ENCODE measurements around the gene GLIS1.

DNA sequence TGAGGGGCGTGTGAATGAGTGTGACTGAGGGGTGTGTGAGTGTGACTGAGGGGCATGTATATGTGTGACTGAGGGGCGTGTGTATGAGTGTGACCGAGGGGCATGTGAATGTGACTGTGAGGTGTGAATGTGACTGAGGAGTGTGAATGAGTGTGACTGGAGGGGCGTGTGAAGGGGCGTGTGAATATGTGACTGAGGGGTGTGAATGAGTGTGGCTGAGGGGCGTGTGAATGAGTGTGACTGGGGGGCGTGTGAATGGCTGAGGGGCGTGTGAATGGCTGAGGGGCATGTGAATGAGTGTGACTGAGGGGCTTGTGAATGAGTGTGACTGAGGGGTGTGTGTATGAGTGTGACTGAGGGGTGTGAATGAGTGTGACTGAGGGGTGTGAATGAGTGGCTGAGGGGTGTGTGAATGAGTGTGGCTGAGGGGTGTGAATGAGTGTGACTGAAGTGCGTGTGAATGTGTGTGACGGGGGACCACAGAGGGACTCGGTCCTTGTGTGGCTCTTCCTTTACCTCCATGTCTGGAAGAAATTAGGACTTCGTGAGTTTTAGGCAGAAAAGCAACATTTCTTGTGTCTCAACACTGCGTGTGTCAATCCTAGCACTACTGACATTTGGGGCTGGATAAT is 105.8 kb downstream of the GLIS1 start:
- TF ChIP-seq, protein P1, sequence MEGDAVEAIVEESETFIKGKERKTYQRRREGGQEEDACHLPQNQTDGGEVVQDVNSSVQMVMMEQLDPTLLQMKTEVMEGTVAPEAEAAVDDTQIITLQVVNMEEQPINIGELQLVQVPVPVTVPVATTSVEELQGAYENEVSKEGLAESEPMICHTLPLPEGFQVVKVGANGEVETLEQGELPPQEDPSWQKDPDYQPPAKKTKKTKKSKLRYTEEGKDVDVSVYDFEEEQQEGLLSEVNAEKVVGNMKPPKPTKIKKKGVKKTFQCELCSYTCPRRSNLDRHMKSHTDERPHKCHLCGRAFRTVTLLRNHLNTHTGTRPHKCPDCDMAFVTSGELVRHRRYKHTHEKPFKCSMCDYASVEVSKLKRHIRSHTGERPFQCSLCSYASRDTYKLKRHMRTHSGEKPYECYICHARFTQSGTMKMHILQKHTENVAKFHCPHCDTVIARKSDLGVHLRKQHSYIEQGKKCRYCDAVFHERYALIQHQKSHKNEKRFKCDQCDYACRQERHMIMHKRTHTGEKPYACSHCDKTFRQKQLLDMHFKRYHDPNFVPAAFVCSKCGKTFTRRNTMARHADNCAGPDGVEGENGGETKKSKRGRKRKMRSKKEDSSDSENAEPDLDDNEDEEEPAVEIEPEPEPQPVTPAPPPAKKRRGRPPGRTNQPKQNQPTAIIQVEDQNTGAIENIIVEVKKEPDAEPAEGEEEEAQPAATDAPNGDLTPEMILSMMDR (IDR thresholded peaks at IDR 0.05) = no peak
- no peak for TF ChIP-seq EP300 (IDR thresholded peaks at IDR 0.05)
